ENCODE results near the gene B4GALT1. TPM values are rescaled to one million over a fixed set of nuclear protein-coding genes. Genes with fewer than 3 reads are reported as not detected.

B4GALT1 gene
- total RNA-seq, 1 experiment from 2014 or later = 69.6 TPM

GRCh38 chr9:33123407-33124031 is 43.6 kb downstream of the B4GALT1 start:
- no peak for DNase-seq (ENCODE audit: low read depth)

GRCh38 chr9:33120620-33121019 is 46.5 kb downstream of the B4GALT1 start:
- no peak for DNase-seq (ENCODE audit: low read depth)

GRCh38 chr9:33117796-33118195 is 49.3 kb downstream of the B4GALT1 start:
- DNase-seq (ENCODE audit: low read depth) = no peak

- peak; percentile 77 for DNase-seq (ENCODE audit: low read depth)
These were observed 49.8 kb downstream of the B4GALT1 start for GRCh38 chr9:33117306-33117705.

- no peak for DNase-seq (ENCODE audit: low read depth)
These were observed 50.3 kb downstream of the B4GALT1 start for GRCh38 chr9:33116860-33117259.

GRCh38 chr9:33114746-33115145 is 52.4 kb downstream of the B4GALT1 start:
- no peak for DNase-seq (ENCODE audit: low read depth)

- no peak for DNase-seq (ENCODE audit: low read depth)
These were observed 53.2 kb downstream of the B4GALT1 start for GRCh38 chr9:33113799-33114547.

- no peak for DNase-seq (ENCODE audit: low read depth)
These were observed 55.0 kb downstream of the B4GALT1 start for GRCh38 chr9:33112094-33112493.

GRCh38 chr9:33111631-33112030 is 55.5 kb downstream of the B4GALT1 start:
- no peak for DNase-seq (ENCODE audit: low read depth)

GRCh38 chr9:33110686-33111085 is 56.5 kb downstream of the B4GALT1 start:
- no peak for DNase-seq (ENCODE audit: low read depth)

- DNase-seq (ENCODE audit: low read depth) = no peak
These were observed 57.1 kb downstream of the B4GALT1 start for GRCh38 chr9:33109850-33110595.

- DNase-seq (ENCODE audit: low read depth) = no peak
These were observed 58.0 kb downstream of the B4GALT1 start for GRCh38 chr9:33109097-33109496.

- no peak for DNase-seq (ENCODE audit: low read depth)
These were observed 58.7 kb downstream of the B4GALT1 start for GRCh38 chr9:33108472-33108871.

- DNase-seq (ENCODE audit: low read depth) = peak; percentile 31
These were observed 59.4 kb downstream of the B4GALT1 start for GRCh38 chr9:33107762-33108161.

- peak; percentile 95 for DNase-seq (ENCODE audit: low read depth)
These were observed 60.1 kb downstream of the B4GALT1 start for GRCh38 chr9:33106827-33107621.

- DNase-seq (ENCODE audit: low read depth) = no peak
These were observed 60.8 kb downstream of the B4GALT1 start for GRCh38 chr9:33106372-33106771.

- DNase-seq (ENCODE audit: low read depth) = no peak
These were observed 61.2 kb downstream of the B4GALT1 start for GRCh38 chr9:33105959-33106358.

- no peak for DNase-seq (ENCODE audit: low read depth)
These were observed 61.6 kb downstream of the B4GALT1 start for GRCh38 chr9:33105504-33105903.

- no peak for DNase-seq (ENCODE audit: low read depth)
These were observed 62.7 kb downstream of the B4GALT1 start for GRCh38 chr9:33104401-33104800.

- DNase-seq (ENCODE audit: low read depth) = no peak
These were observed 63.4 kb downstream of the B4GALT1 start for GRCh38 chr9:33103501-33104281.

- no peak for DNase-seq (ENCODE audit: low read depth)
These were observed 64.5 kb downstream of the B4GALT1 start for GRCh38 chr9:33102551-33103210.

Data from M059J (cell line).